CD4-positive, CD25-positive, alpha-beta regulatory T cell (primary cell): Measurements from ENCODE around the gene KLF16. TPM values are rescaled to one million over a fixed set of nuclear protein-coding genes. Genes with fewer than 3 reads are reported as not detected.
A peak's percentile ranks its signal among the peaks of the same experiment; 100 is the strongest.

ENCODE experiments used
- ATAC-seq, 2 donors: fragments of 150-1000 bp; cut with Tn5 transposase; one replicate each; pipeline ENCODE4 v1.10.0; 2021; ENCODE audit warnings: low read depth in 2 of 2, moderate number of reproducible peaks in 2 of 2, moderate library complexity in 1 of 2
- DNase-seq, 3 donors: peaks; one replicate each; pipeline versions ENCODE4 v3.0.0 to v3.0.0-alpha.2; 2012 to 2022; ENCODE audit warnings: mixed read lengths in 1 of 3
- H3K27ac ChIP-seq: one replicate; pipeline ENCODE4 v1.7.0; 2013; ENCODE audit warnings: mild to moderate bottlenecking, low read length; ENCODE audit not compliant: insufficient read depth, poor library complexity, severe bottlenecking
- H3K27me3 ChIP-seq: one replicate; pipeline ENCODE4 v1.7.0; 2013; ENCODE audit warnings: low read length; ENCODE audit not compliant: control insufficient read depth, insufficient read depth
- H3K36me3 ChIP-seq: one replicate; pipeline ENCODE4 v1.7.0; 2013; ENCODE audit warnings: mild to moderate bottlenecking, low read length, moderate library complexity; ENCODE audit not compliant: control insufficient read depth, insufficient read depth
- H3K4me1 ChIP-seq: 2 replicates; pipeline ENCODE4 v1.7.0; 2013; ENCODE audit warnings: mild to moderate bottlenecking, low read length; ENCODE audit not compliant: insufficient read depth, control insufficient read depth, poor library complexity, severe bottlenecking
- H3K4me3 ChIP-seq: one replicate; pipeline ENCODE4 v1.7.0; 2013; ENCODE audit warnings: low read depth, mild to moderate bottlenecking, low read length, moderate library complexity
- H3K9me3 ChIP-seq, 2 experiments: 1 replicate in 1 of 2; 2 replicates in 1 of 2; pipeline ENCODE4 v1.7.0; 2013; ENCODE audit warnings: low read length in 2 of 2, mild to moderate bottlenecking in 1 of 2, moderate library complexity in 1 of 2; ENCODE audit not compliant: control insufficient read depth in 2 of 2
- H3K27ac Mint-ChIP-seq, 3 donors: one replicate each; pipeline ENCODE4 v1.8.0; 2020 to 2022; ENCODE audit warnings: mild to moderate bottlenecking in 3 of 3, mixed read lengths in 3 of 3, moderate library complexity in 2 of 3
- H3K27me3 Mint-ChIP-seq: one replicate; pipeline ENCODE4 v1.8.0; 2022; ENCODE audit warnings: mild to moderate bottlenecking, mixed read lengths
- H3K36me3 Mint-ChIP-seq: one replicate; pipeline ENCODE4 v1.8.0; 2020; ENCODE audit warnings: mixed read lengths
- H3K4me1 Mint-ChIP-seq, 4 donors: one replicate each; pipeline ENCODE4 v1.8.0; 2020 to 2022; ENCODE audit warnings: mixed read lengths in 4 of 4, mild to moderate bottlenecking in 1 of 4
- H3K4me3 Mint-ChIP-seq, 4 donors: one replicate each; pipeline ENCODE4 v1.8.0; 2020 to 2022; ENCODE audit warnings: mild to moderate bottlenecking in 4 of 4, mixed read lengths in 4 of 4, moderate library complexity in 3 of 4
- H3K9me3 Mint-ChIP-seq, 7 donors: one replicate each; pipeline ENCODE4 v1.8.0; 2020 to 2022; ENCODE audit warnings: mixed read lengths in 7 of 7, mild to moderate bottlenecking in 3 of 7, moderate library complexity in 2 of 7
- polyA plus RNA-seq, 4 donors: library from polyadenylated mRNA; unstranded; fragments of 300-500 nt; fragmentation: Illumina TruSeq; gene quantifications; one replicate each; pipeline ENCODE4 v1.2.3, GENCODE V29; 2021
- total RNA-seq: library from RNA; stranded (reverse); gene quantifications from one replicate; pipeline ENCODE4 v1.2.3, GENCODE V29; 2022

The KLF16 gene
- total and polyA plus RNA-seq, 5 donors from 2014 or later: 0.28 to 40.6 (median 0.76) TPM

DNA sequence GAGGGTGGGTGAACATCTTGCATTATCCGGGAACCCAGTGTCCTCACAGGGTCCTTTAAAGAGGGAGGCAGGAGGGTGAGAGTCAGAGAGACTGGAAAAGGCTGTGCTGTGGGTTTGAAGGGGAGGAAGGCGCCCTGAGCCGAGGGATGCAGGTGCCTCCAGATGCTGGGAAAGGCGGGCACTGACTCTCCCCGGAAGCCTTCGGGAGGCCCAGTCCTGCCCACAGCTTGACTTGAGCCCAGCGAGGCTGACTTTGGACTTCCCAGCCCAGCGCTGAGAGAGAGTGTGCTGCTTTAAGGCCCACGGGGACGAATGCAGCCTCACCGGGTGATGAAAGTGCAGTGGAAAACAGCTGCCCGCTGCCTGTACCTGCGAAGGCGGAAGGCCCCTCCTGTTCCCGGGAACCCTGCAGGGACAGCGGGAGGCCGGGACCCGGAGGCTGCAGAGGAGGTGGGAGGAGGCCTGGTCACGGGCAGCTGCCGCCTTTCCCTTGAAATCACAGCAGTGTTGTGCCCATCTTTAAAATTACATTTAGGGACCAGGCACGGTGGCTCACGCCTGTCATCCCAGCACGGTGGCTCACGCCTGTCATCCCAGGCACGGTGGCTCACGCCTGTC, 31.2 kb downstream of the KLF16 start:
- Mint-ChIP-seq H3K4me1 (peaks cover 0 to 13% (median 0%) of the 10 kb centered on the region in 4 donors), H3K4me3 (no peak overlapping the region), H3K27ac (no peak overlapping the region), H3K27me3 (no peaks in the 10 kb centered on the region), H3K9me3 (no peaks in the 10 kb centered on the region), H3K36me3 (no peaks in the 10 kb centered on the region)
- ATAC-seq (no peak), DNase-seq (no peak)
- Histone ChIP-seq H3K27ac (no peak overlapping the region), H3K27me3 (no peaks in the 10 kb centered on the region), H3K36me3 (peaks cover 16% of the 10 kb centered on the region), H3K4me3 (no peak overlapping the region), H3K9me3 (no peaks in the 10 kb centered on the region), H3K4me1 (peaks cover 10% of the 10 kb centered on the region)

DNA sequence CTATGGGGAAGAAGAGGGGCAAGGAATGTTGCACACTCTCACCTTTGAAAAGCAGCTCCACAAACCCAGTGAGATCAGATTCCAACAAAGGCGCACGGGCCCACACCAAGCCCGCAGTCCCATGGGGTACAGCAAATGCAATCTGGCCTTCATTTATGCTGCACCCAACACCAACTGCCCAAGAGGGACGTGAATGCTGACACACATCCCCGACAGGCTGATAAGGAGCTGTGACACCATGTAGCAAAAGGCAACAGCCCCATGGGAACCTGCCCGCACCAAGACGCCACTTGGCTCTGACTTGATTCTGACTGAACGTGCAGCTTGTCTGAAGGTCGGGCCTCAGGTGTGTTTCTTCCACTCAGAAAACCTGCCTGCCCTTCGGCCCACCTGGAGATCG, 32.4 kb downstream of the KLF16 start:
- Mint-ChIP-seq H3K4me3 (no peak overlapping the region), H3K4me1 (peaks cover 0 to 9% (median 1%) of the 10 kb centered on the region in 4 donors), H3K36me3 (no peaks in the 10 kb centered on the region), H3K27ac (no peak overlapping the region), H3K27me3 (no peaks in the 10 kb centered on the region), H3K9me3 (no peaks in the 10 kb centered on the region)
- no peak for DNase-seq
- peaks cover 19% of the 10 kb centered on the region for H3K36me3 ChIP-seq
- H3K9me3 ChIP-seq: no peaks in the 10 kb centered on the region
- H3K4me3 ChIP-seq: no peak overlapping the region
- H3K4me1 ChIP-seq: peaks cover 9% of the 10 kb centered on the region
- ATAC-seq: no peak
- no peak overlapping the region for H3K27ac ChIP-seq
- H3K27me3 ChIP-seq: no peaks in the 10 kb centered on the region

DNA sequence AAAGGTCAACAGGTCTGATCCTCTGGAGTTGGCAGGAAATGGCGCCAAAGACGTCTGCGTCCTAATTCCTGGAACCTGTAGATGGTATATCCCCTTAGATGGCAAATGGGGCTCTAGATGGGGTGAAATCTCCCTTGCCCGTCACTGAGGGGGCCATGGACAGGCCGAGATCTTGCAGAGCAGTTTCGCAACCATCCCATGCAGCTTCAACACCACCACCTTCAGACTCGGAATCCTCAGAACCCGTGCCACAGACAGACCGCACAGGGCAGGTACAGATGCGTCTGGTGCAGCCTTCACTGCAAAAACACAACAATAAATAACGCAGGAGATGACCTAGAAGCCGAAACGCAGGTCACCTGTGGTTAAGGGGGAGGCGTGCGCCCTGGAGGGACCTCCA, 32.8 kb downstream of the KLF16 start:
- Mint-ChIP-seq H3K9me3 (no peaks in the 10 kb centered on the region), H3K27ac (peak overlapping the region in 1 of 3 donors; percentile 66), H3K36me3 (no peaks in the 10 kb centered on the region), H3K4me3 (no peak overlapping the region), H3K4me1 (peaks cover 0 to 11% (median 2%) of the 10 kb centered on the region in 4 donors), H3K27me3 (no peaks in the 10 kb centered on the region)
- no peak overlapping the region for H3K27ac ChIP-seq
- ATAC-seq: no peak
- peaks cover 19% of the 10 kb centered on the region for H3K36me3 ChIP-seq
- no peak for DNase-seq
- H3K4me3 ChIP-seq: no peak overlapping the region
- peaks cover 9% of the 10 kb centered on the region for H3K4me1 ChIP-seq
- H3K9me3 ChIP-seq: no peaks in the 10 kb centered on the region
- H3K27me3 ChIP-seq: no peaks in the 10 kb centered on the region

GRCh38 chr19:1829958-1830357, 33.4 kb downstream of the KLF16 start:
- Mint-ChIP-seq H3K9me3 (no peaks in the 10 kb centered on the region), H3K27ac (peak overlapping the region in 1 of 3 donors; percentile 63), H3K27me3 (no peaks in the 10 kb centered on the region), H3K4me3 (peak overlapping the region in 1 of 4 donors; percentile 52), H3K36me3 (no peaks in the 10 kb centered on the region), H3K4me1 (peaks cover 0 to 11% (median 2%) of the 10 kb centered on the region in 4 donors)
- Histone ChIP-seq H3K4me1 (peaks cover 8% of the 10 kb centered on the region), H3K36me3 (peaks cover 19% of the 10 kb centered on the region), H3K9me3 (no peaks in the 10 kb centered on the region), H3K27me3 (no peaks in the 10 kb centered on the region), H3K4me3 (no peak overlapping the region), H3K27ac (no peak overlapping the region)
- ATAC-seq (no peak), DNase-seq (no peak)

DNA sequence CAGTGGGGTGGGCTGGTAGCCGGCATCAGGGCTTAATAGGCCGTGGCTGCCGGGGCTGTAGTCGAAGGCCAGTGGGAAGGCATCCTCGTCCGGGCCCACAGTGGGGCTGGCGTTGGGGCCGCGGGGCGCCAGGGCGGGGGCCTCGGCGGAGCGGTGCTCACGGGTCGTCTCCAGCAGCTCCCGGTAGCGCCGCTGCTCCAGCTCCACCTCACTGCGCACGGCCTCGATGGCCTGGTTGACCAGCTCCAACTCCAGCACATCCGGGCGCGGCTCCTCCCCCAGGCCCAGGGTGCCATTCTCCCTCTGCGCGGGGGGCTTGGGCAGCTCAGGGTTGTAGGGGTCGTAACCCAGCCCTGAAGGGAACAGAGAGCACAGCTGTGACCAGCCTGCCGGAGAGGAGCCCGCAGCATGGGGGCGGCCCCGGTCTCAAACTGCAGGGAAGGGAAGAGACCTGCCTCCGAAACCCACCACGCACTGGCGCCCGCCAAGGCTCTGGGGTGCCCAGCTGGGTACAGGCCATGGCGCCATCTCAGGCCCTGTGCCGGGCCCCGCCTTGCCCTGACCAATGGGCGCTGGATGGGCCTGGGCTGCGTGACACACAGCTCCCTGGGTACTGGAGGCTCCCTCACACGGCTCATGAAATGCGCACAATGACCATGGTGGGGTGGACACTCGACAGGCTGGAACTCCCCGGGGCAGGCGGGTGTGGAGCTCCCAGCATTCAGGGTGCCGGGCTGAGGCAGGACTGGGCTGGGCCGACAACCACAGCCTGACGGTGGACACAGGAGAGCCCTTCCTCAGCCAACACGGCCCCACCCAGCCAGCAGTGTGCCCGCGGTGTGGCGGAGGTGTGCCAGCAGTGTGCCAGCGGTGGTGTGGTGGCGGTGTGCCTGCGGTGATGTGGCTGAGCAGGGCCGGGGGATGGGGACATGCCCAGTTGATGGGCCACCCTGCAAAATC, 34.8 kb downstream of the KLF16 start:
- ATAC-seq: peak in 1 of 2 donors; percentile 4
- Mint-ChIP-seq H3K27ac (no peak overlapping the region), H3K4me3 (no peak overlapping the region), H3K27me3 (no peaks in the 10 kb centered on the region), H3K9me3 (no peaks in the 10 kb centered on the region), H3K4me1 (peaks cover 0 to 7% (median 2%) of the 10 kb centered on the region in 4 donors), H3K36me3 (no peaks in the 10 kb centered on the region)
- Histone ChIP-seq H3K27ac (no peak overlapping the region), H3K9me3 (no peaks in the 10 kb centered on the region), H3K4me3 (no peak overlapping the region), H3K27me3 (no peaks in the 10 kb centered on the region), H3K4me1 (peaks cover 8% of the 10 kb centered on the region), H3K36me3 (peaks cover 27% of the 10 kb centered on the region)
- DNase-seq: no peak

DNA sequence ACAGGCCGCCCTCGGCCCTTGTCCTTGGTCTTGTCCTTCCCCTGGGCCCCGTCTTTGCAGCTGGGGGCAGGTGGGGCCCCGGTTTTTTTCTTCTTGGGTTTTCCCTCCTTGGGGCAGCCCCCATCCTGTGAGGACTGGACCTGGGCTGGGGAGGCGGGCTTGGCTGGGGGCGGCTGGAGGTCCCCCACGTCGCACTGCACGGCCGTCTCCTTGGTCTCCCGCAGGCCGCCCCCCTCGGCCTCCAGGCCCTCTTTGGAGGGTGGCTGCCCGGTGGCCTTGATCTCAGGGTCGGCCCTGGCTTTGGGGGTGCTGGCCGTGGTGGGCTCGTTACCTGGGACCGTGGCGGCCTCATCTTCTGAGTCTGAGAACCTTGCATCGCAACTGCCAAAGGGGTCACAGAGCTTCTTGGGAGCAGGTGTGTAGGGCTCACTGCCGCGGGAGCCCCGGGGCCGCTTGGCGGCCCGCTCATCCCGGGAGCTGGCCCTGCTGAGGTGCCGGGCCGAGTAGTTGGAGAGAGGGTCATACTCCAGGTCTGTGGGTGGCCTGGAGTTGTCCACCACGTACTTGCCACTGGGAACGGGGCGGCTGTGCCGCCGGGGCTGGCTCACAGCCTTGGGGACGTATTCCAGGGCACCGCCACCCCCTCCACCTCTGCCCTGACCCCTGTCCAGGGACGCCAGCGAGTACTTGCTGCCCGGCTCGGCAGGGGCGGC, 35.7 kb downstream of the KLF16 start:
- peaks cover 8% of the 10 kb centered on the region for H3K4me1 ChIP-seq
- H3K27ac Mint-ChIP-seq: no peak overlapping the region

GRCh38 chr19:1826557-1827521, 36.5 kb downstream of the KLF16 start:
- ATAC-seq (no peak), DNase-seq (no peak)
- H3K36me3 Mint-ChIP-seq: peaks cover 3% of the 10 kb centered on the region
- H3K4me3 Mint-ChIP-seq: no peak overlapping the region
- H3K27ac Mint-ChIP-seq: no peak overlapping the region
- Histone ChIP-seq H3K4me1 (peaks cover 8% of the 10 kb centered on the region), H3K27me3 (no peaks in the 10 kb centered on the region), H3K27ac (no peak overlapping the region), H3K36me3 (peaks cover 23% of the 10 kb centered on the region), H3K9me3 (no peaks in the 10 kb centered on the region), H3K4me3 (no peak overlapping the region)
- no peaks in the 10 kb centered on the region for H3K9me3 Mint-ChIP-seq
- H3K27me3 Mint-ChIP-seq: no peaks in the 10 kb centered on the region
- peaks cover 0 to 9% (median 2%) of the 10 kb centered on the region in 4 donors for H3K4me1 Mint-ChIP-seq

More for the DNA sequence above, 35.7 kb downstream of the KLF16 start:
- Histone ChIP-seq H3K9me3 (no peaks in the 10 kb centered on the region), H3K4me3 (no peak overlapping the region), H3K27me3 (no peaks in the 10 kb centered on the region), H3K36me3 (peaks cover 23% of the 10 kb centered on the region), H3K27ac (no peak overlapping the region)
- no peak for DNase-seq
- Mint-ChIP-seq H3K27me3 (no peaks in the 10 kb centered on the region), H3K4me1 (peaks cover 0 to 7% (median 2%) of the 10 kb centered on the region in 4 donors), H3K4me3 (no peak overlapping the region), H3K36me3 (no peaks in the 10 kb centered on the region), H3K9me3 (no peaks in the 10 kb centered on the region)
- ATAC-seq: no peak
